Gastroesophageal sphincter (tissue), 4 donors: Measurements from ENCODE around the gene RAMP1. TPM values are rescaled to one million over a fixed set of nuclear protein-coding genes. Genes with fewer than 3 reads are reported as not detected.
A peak's percentile ranks its signal among the peaks of the same experiment; 100 is the strongest.

Experiments used
- ATAC-seq: fragments of 150-250 bp; one replicate; pipeline ENCODE4 v1.9.1; 2016; ENCODE audit warnings: mild to moderate bottlenecking, moderate library complexity
- H3K27ac ChIP-seq, 4 donors: fragments of 200-600 bp; sonication (generic) in 3 of 4; 1 replicate in 3 of 4; 2 replicates in 1 of 4; pipeline ENCODE4 v1.5.1; 2016 to 2019
- H3K27me3 ChIP-seq: fragments of 200-600 bp; sonication (generic); one replicate; pipeline ENCODE4 v1.5.1; 2019
- H3K36me3 ChIP-seq, 2 donors: fragments of 200-600 bp; sonication (generic); one replicate each; pipeline ENCODE4 v1.5.1; 2019; ENCODE audit warnings: control low read depth in 1 of 2
- H3K4me1 ChIP-seq, 3 donors: fragments of 200-600 bp; sonication (generic); 1 replicate in 2 of 3; 2 replicates in 1 of 3; pipeline ENCODE4 v1.5.1; 2016 to 2019; ENCODE audit warnings: control low read depth in 2 of 3
- H3K4me3 ChIP-seq, 2 donors: fragments of 200-600 bp; sonication (generic); one replicate each; pipeline ENCODE4 v1.5.1; 2019; ENCODE audit warnings: mild to moderate bottlenecking in 1 of 2, moderate library complexity in 1 of 2
- H3K9me3 ChIP-seq, 3 donors: fragments of 200-600 bp; sonication (generic); one replicate each; pipeline ENCODE4 v1.5.1; 2017 to 2019; ENCODE audit warnings: control low read depth in 2 of 3
- EP300 ChIP-seq: sonication (generic); formaldehyde crosslinking; IDR thresholded peaks from one replicate; pipeline ENCODE4 v1.6.1; 2017; ENCODE audit warnings: antibody characterized with exemption, mild to moderate bottlenecking
- POLR2A ChIP-seq, 2 donors: fragments of 450-650 bp; IDR thresholded peaks; one replicate each; pipeline ENCODE4 v1.6.1; 2017; ENCODE audit warnings: antibody characterized with exemption in 2 of 2, mild to moderate bottlenecking in 2 of 2, moderate library complexity in 1 of 2
- POLR2AphosphoS5 ChIP-seq: sonication (generic); formaldehyde crosslinking; IDR thresholded peaks from one replicate; pipeline ENCODE4 v1.6.1; 2017; ENCODE audit warnings: antibody characterized with exemption
- WGBS, 2 donors: methylation state at CpG; one replicate each; pipeline ENCODE4 v1.1.5; 2018; ENCODE audit warnings: low coverage in 1 of 2; 5-methylcytosine and 5-hydroxymethylcytosine counted together
- total RNA-seq, 4 donors: library from RNA; depleted of rRNA; stranded (reverse); fragments of >200 nt; gene quantifications; one replicate each; pipeline ENCODE4 v1.1.0, GENCODE V29; 2016
- TF ChIP-seq, protein P1 (sequence below), 4 experiments: fragments of 200-600 bp in 2 of 4; fragments of 450-650 bp in 2 of 4; sonication (generic) in 1 of 4; IDR thresholded peaks; one replicate each; pipeline ENCODE4 v1.5.1; 2017 to 2019; ENCODE audit warnings: antibody characterized with exemption in 4 of 4, mild to moderate bottlenecking in 2 of 4, moderate library complexity in 2 of 4

Gene RAMP1
- total RNA-seq, 4 donors from 2014 or later = 213 to 355 (median 286) TPM

DNA sequence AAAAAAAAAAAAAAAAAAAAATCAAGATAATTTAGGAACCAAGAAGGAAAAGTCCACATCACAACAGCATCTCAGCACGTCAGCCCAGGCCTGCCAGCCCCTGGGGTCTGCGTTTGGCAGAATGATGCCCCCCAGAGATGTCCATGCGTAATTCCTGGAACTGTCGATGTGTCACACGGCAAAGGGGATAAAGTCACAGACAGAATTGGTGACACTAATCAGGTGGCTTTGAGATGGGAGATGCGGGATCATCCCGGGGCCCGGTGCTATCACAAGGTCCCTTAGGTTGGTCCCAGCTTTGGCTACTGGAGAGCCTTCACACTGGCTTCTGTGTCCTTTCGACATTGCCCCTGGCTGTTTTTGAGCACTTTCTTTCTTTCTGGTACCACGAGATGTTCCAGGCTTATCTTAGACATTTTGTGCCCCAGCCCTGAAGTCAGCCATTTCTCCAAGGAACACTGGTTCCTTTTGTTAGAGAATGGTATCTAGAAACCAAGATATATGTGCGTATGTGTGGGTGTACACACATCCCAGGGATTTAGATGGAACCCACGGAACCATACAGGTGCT lies 20.7 kb downstream of the RAMP1 start:
- Histone ChIP-seq H3K36me3 (peaks cover 0 to 24% of the 10 kb centered on the region in 2 donors), H3K4me3 (no peak overlapping the region), H3K27ac (peak overlapping the region in 3 of 4 donors; percentile 63 to 97 (median 64)), H3K4me1 (peaks cover 2 to 72% (median 16%) of the 10 kb centered on the region in 3 donors), H3K27me3 (no peaks in the 10 kb centered on the region), H3K9me3 (no peaks in the 10 kb centered on the region)
- ATAC-seq = no peak
- WGBS, 2 donors = 91 to 93% methylated on average over 4 to 12 of the region's 12 CpGs
- no peak for TF ChIP-seq POLR2A (IDR thresholded peaks at IDR 0.05)
- no peak for TF ChIP-seq POLR2AphosphoS5
- TF ChIP-seq EP300 = no peak
- TF ChIP-seq, protein P1, sequence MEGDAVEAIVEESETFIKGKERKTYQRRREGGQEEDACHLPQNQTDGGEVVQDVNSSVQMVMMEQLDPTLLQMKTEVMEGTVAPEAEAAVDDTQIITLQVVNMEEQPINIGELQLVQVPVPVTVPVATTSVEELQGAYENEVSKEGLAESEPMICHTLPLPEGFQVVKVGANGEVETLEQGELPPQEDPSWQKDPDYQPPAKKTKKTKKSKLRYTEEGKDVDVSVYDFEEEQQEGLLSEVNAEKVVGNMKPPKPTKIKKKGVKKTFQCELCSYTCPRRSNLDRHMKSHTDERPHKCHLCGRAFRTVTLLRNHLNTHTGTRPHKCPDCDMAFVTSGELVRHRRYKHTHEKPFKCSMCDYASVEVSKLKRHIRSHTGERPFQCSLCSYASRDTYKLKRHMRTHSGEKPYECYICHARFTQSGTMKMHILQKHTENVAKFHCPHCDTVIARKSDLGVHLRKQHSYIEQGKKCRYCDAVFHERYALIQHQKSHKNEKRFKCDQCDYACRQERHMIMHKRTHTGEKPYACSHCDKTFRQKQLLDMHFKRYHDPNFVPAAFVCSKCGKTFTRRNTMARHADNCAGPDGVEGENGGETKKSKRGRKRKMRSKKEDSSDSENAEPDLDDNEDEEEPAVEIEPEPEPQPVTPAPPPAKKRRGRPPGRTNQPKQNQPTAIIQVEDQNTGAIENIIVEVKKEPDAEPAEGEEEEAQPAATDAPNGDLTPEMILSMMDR (IDR thresholded peaks at IDR 0.05) = no peak

DNA sequence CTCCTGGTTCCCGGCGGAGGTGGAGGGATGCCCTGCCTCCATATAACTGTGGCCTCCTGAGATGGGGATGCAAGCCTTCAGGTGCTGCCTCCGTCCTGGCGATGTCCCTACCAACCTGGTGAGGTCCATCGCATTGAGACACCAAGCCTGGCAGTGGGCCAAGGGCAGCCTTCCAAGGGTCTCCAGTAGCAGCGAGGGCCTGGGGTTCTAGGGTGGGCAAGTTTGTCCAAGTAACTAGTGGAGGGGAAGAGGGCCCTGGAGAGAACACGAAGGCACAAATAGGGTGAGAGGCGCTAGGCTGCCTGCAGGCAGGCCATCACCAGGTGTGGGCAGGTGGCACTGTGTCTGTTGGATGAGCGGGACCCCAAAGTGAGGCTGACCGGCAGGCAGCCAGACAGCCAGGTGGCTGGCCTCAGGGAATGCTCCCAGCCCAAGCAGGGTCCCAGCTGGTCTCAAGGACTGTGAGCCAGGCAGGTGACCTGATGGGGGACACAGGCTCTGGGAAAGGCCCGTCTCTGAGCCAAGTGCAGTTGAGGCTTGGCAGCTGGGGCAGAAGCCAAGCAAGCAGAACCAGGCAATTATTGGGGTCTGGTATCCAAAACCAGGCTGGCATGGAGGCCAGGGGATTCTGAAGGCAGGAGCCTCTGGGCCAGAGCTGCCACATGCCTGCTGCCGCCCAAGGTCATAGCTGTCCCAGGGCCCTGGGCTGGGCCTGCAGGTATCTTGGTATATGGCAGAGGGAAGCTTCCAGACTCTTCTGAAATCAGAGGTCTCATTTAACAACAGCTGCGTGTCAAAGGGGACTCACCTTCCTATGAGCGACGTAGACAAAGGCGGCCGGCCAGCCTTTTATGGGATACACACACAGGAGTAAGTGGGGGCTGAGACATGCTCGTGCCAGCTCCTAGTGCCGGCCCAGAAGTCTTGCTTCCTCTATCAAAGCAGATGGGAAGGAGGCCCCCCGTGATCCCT lies 23.4 kb downstream of the RAMP1 start:
- TF ChIP-seq POLR2AphosphoS5 (no peak), EP300 (no peak), POLR2A (IDR thresholded peaks at IDR 0.05) (no peak)
- TF ChIP-seq, protein P1 (IDR thresholded peaks at IDR 0.05) = no peak
- peaks cover 8 to 72% (median 29%) of the 10 kb centered on the region in 3 donors for H3K4me1 ChIP-seq
- H3K27ac ChIP-seq = peak overlapping the region; percentile 74 to 98 (median 88)
- peaks cover 0 to 15% of the 10 kb centered on the region in 2 donors for H3K36me3 ChIP-seq
- H3K9me3 ChIP-seq = no peaks in the 10 kb centered on the region
- WGBS, 2 donors = 37 to 80% methylated on average over 2 to 6 of the region's 20 CpGs
- no peak overlapping the region for H3K4me3 ChIP-seq
- no peaks in the 10 kb centered on the region for H3K27me3 ChIP-seq
- ATAC-seq = no peak

- no peak for TF ChIP-seq POLR2A (IDR thresholded peaks at IDR 0.05)
- TF ChIP-seq, protein P1 (IDR thresholded peaks at IDR 0.05) = no peak
- no peak for TF ChIP-seq POLR2AphosphoS5
- no peak for TF ChIP-seq EP300
- H3K36me3 ChIP-seq = peaks cover 0 to 11% of the 10 kb centered on the region in 2 donors
- ATAC-seq = no peak
- 60 to 91% methylated on average over 2 to 7 of the region's 10 CpGs for WGBS, 2 donors
- no peak overlapping the region for H3K4me3 ChIP-seq
- H3K27me3 ChIP-seq = no peaks in the 10 kb centered on the region
- peak overlapping the region; percentile 74 to 98 (median 96) for H3K27ac ChIP-seq
- H3K4me1 ChIP-seq = peaks cover 11 to 72% (median 30%) of the 10 kb centered on the region in 3 donors
- H3K9me3 ChIP-seq = no peaks in the 10 kb centered on the region
Observed at GRCh38 chr2:237883951-237884446, 24.6 kb downstream of the RAMP1 start.

GRCh38 chr2:237884681-237885080 lies 25.3 kb downstream of the RAMP1 start:
- WGBS, 2 donors = no CpG with 5 or more reads among the region's 13 CpGs
- peak overlapping the region; percentile 74 to 98 (median 96) for H3K27ac ChIP-seq
- no peaks in the 10 kb centered on the region for H3K9me3 ChIP-seq
- TF ChIP-seq POLR2A (IDR thresholded peaks at IDR 0.05) (no peak), EP300 (no peak), POLR2AphosphoS5 (no peak)
- TF ChIP-seq, protein P1 (IDR thresholded peaks at IDR 0.05) = no peak
- H3K4me3 ChIP-seq = no peak overlapping the region
- peaks cover 11 to 76% (median 30%) of the 10 kb centered on the region in 3 donors for H3K4me1 ChIP-seq
- ATAC-seq = no peak
- H3K36me3 ChIP-seq = peaks cover 0 to 11% of the 10 kb centered on the region in 2 donors
- H3K27me3 ChIP-seq = no peaks in the 10 kb centered on the region
